Measurements from ENCODE around the gene RASGRP1.

Gene RASGRP1

GRCh38 chr15:38565287-38565670, 665 bp upstream of the RASGRP1 start:
- no peak for DNase-seq

- peak; percentile 61 to 73 for DNase-seq
Observed at GRCh38 chr15:38563723-38564519, 693 bp downstream of the RASGRP1 start.

GRCh38 chr15:38562278-38562677, 2.3 kb downstream of the RASGRP1 start:
- no peak for DNase-seq

GRCh38 chr15:38560456-38560926, 4.1 kb downstream of the RASGRP1 start:
- no peak for DNase-seq

GRCh38 chr15:38559636-38560307, 4.8 kb downstream of the RASGRP1 start:
- no peak for DNase-seq

- DNase-seq = no peak
Observed at GRCh38 chr15:38559131-38559530, 5.5 kb downstream of the RASGRP1 start.

GRCh38 chr15:38558372-38559059, 6.1 kb downstream of the RASGRP1 start:
- DNase-seq = no peak

GRCh38 chr15:38557921-38558320, 6.7 kb downstream of the RASGRP1 start:
- DNase-seq = no peak

GRCh38 chr15:38555686-38556334, 8.8 kb downstream of the RASGRP1 start:
- no peak for DNase-seq

- no peak for DNase-seq
Observed at GRCh38 chr15:38554354-38554753, 10.3 kb downstream of the RASGRP1 start.

- DNase-seq = peak in 1 of 2 donors; percentile 9
Observed at GRCh38 chr15:38553071-38553470, 11.5 kb downstream of the RASGRP1 start.

GRCh38 chr15:38551720-38552648, 12.6 kb downstream of the RASGRP1 start:
- no peak for DNase-seq

GRCh38 chr15:38549222-38549621, 15.4 kb downstream of the RASGRP1 start:
- DNase-seq = no peak

GRCh38 chr15:38547255-38547997, 17.2 kb downstream of the RASGRP1 start:
- no peak for DNase-seq

GRCh38 chr15:38545179-38545578, 19.4 kb downstream of the RASGRP1 start:
- no peak for DNase-seq

GRCh38 chr15:38541026-38541425, 23.6 kb downstream of the RASGRP1 start:
- no peak for DNase-seq

- DNase-seq = no peak
Observed at GRCh38 chr15:38540510-38540909, 24.1 kb downstream of the RASGRP1 start.

- no peak for DNase-seq
Observed at GRCh38 chr15:38539008-38539343, 25.6 kb downstream of the RASGRP1 start.

GRCh38 chr15:38538328-38539007, 26.1 kb downstream of the RASGRP1 start:
- DNase-seq = no peak

- DNase-seq = no peak
Observed at GRCh38 chr15:38536201-38536676, 28.4 kb downstream of the RASGRP1 start.
